PC-9 (cell line): ENCODE measurements around the gene CCDC71L. TPM values are rescaled to one million over a fixed set of nuclear protein-coding genes. Genes with fewer than 3 reads are reported as not detected.

ENCODE experiments used
- BruUV-seq: library from RNA; stranded (reverse); fragments of 400-500 nt; replicated peaks from 2 replicates; lab custom pipeline; 2021; lab: Mats Ljungman, UMichigan
- CTCF ChIA-PET: fragments of 300-600 bp; sonication (Branson Sonifier 250); formaldehyde crosslinking; loops from one replicate; lab custom pipeline; 2022; ENCODE audit warnings: antibody characterized with exemption; lab: Charles Lee
- POLR2A ChIA-PET: fragments of 300-600 bp; sonication (Branson Sonifier 250); formaldehyde crosslinking; loops from one replicate; lab custom pipeline; 2022; ENCODE audit warnings: antibody characterized with exemption; ENCODE audit not compliant: unreplicated experiment; lab: Charles Lee
- DNase-seq, 2 experiments: peaks; one replicate each; pipeline versions ENCODE4 v3.0.0 to v3.0.0-alpha.2; 2015 to 2022; ENCODE audit warnings: mixed read lengths in 1 of 2
- H2AFZ ChIP-seq: fragments of 200-600 bp; sonication (generic); 2 replicates; pipeline ENCODE4 v1.8.1; 2017; ENCODE audit warnings: antibody characterized with exemption
- H3F3A ChIP-seq: fragments of 200-600 bp; sonication (generic); 2 replicates; pipeline ENCODE4 v1.8.1; 2017; ENCODE audit warnings: antibody characterized with exemption, mild to moderate bottlenecking, low read depth; ENCODE audit not compliant: insufficient read depth
- H3K27ac ChIP-seq: fragments of 200-600 bp; sonication (generic); 2 replicates; pipeline ENCODE4 v1.6.1; 2016; ENCODE audit warnings: mixed run types
- H3K27me3 ChIP-seq: fragments of 200-600 bp; sonication (generic); 2 replicates; pipeline ENCODE4 v1.6.1; 2016; ENCODE audit warnings: low read depth, mixed run types; ENCODE audit not compliant: insufficient read depth
- H3K36me3 ChIP-seq: fragments of 200-600 bp; sonication (generic); 2 replicates; pipeline ENCODE4 v1.6.1; 2016; ENCODE audit warnings: low read depth, mixed run types
- H3K4me1 ChIP-seq: fragments of 200-600 bp; sonication (generic); replicated peaks from 2 replicates; pipeline ENCODE4 v1.6.1; 2016; ENCODE audit warnings: mixed run types; ENCODE audit not compliant: insufficient read depth
- H3K4me2 ChIP-seq: fragments of 200-600 bp; sonication (generic); 2 replicates; pipeline ENCODE4 v1.6.1; 2017; ENCODE audit warnings: mixed run types
- H3K4me3 ChIP-seq: fragments of 200-600 bp; sonication (generic); 2 replicates; pipeline ENCODE4 v1.6.1; 2016; ENCODE audit warnings: mixed run types
- H3K79me2 ChIP-seq: fragments of 200-600 bp; sonication (generic); 2 replicates; pipeline ENCODE4 v1.6.1; 2017; ENCODE audit warnings: low read depth, mixed run types
- H3K9me2 ChIP-seq: fragments of 200-600 bp; sonication (generic); 2 replicates; pipeline ENCODE4 v1.8.1; 2017; ENCODE audit warnings: mild to moderate bottlenecking; ENCODE audit not compliant: insufficient read depth
- H3K9me3 ChIP-seq: fragments of 200-600 bp; sonication (generic); 2 replicates; pipeline ENCODE4 v1.8.1; 2016; ENCODE audit warnings: low read depth; ENCODE audit not compliant: insufficient read depth
- H4K20me1 ChIP-seq: fragments of 200-600 bp; sonication (generic); 2 replicates; pipeline ENCODE4 v1.8.1; 2017; ENCODE audit not compliant: insufficient read depth
- EZH2 ChIP-seq: fragments of 200-600 bp; sonication (generic); IDR thresholded peaks from 2 replicates; pipeline ENCODE4 v1.8.0; 2017; ENCODE audit warnings: antibody characterized with exemption, low read depth
- intact Hi-C: fragments of 100-400 bp; cut with micrococcal nuclease; formaldehyde crosslinking; loops from one replicate; pipeline ENCODE4 v1.10.0; 2022; ENCODE audit not compliant: unreplicated experiment
- total RNA-seq: library from RNA; stranded (reverse); gene quantifications from 2 replicates; pipeline ENCODE4 v1.2.3, GENCODE V29; 2021
- TF ChIP-seq, protein P1 (sequence below): fragments of 200-600 bp; sonication (generic); conservative IDR thresholded peaks from 2 replicates; pipeline ENCODE4 v1.6.1; 2017; ENCODE audit warnings: mixed run types, antibody characterized with exemption, mild to moderate bottlenecking, moderate library complexity

CCDC71L gene
- total RNA-seq, 1 experiment from 2014 or later: 18.4 TPM

- H3F3A ChIP-seq: no peaks in the 10 kb centered on the region
- DNase-seq: no peak
- no peak overlapping the region for H3K4me2 ChIP-seq
- H3K27ac ChIP-seq: no peak overlapping the region
- no TSS peak for BruUV-seq
- no peaks in the 10 kb centered on the region for H3K79me2 ChIP-seq
- no peak overlapping the region for H3K4me3 ChIP-seq
- TF ChIP-seq, protein P1, sequence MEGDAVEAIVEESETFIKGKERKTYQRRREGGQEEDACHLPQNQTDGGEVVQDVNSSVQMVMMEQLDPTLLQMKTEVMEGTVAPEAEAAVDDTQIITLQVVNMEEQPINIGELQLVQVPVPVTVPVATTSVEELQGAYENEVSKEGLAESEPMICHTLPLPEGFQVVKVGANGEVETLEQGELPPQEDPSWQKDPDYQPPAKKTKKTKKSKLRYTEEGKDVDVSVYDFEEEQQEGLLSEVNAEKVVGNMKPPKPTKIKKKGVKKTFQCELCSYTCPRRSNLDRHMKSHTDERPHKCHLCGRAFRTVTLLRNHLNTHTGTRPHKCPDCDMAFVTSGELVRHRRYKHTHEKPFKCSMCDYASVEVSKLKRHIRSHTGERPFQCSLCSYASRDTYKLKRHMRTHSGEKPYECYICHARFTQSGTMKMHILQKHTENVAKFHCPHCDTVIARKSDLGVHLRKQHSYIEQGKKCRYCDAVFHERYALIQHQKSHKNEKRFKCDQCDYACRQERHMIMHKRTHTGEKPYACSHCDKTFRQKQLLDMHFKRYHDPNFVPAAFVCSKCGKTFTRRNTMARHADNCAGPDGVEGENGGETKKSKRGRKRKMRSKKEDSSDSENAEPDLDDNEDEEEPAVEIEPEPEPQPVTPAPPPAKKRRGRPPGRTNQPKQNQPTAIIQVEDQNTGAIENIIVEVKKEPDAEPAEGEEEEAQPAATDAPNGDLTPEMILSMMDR: no peak
- no peak for TF ChIP-seq EZH2
- no peak overlapping the region for H2AFZ ChIP-seq
- peaks cover 8% of the 10 kb centered on the region; the same call in 1 of the 2 replicates for H3K4me1 ChIP-seq
- POLR2A ChIA-PET: no interaction called here
- H3K27me3 ChIP-seq: no peaks in the 10 kb centered on the region
- CTCF ChIA-PET: no interaction called here
- H3K9me3 ChIP-seq: peaks cover 18% of the 10 kb centered on the region
- no peaks in the 10 kb centered on the region for H4K20me1 ChIP-seq
- H3K36me3 ChIP-seq: no peaks in the 10 kb centered on the region
- H3K9me2 ChIP-seq: no peaks in the 10 kb centered on the region
- intact Hi-C loops: no loop called here
Observed at GRCh38 chr7:106620034-106620433, 40.9 kb downstream of the CCDC71L start.

DNA sequence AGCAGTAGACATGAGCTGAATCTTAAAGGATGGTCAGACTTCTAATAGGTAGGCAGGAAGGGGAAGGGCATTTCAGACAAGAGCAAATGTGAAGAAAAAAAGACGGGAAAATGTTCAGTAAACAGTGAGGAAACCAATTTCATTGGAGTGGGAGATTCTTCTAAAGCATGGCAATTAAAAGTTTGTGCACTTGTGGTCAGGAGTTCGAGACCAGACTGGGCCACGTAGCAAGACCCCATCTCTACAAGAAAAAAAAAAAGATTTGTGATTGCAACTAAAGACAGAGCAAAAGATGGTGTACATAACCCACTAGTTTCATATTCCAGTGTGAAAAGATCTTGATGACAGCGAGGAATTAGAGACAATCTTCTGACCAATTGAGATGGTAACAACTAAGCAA is 41.7 kb downstream of the CCDC71L start:
- no TSS peak for BruUV-seq
- Histone ChIP-seq H3K27me3 (no peaks in the 10 kb centered on the region), H3K9me2 (no peaks in the 10 kb centered on the region), H4K20me1 (no peaks in the 10 kb centered on the region), H3F3A (no peaks in the 10 kb centered on the region), H3K27ac (no peak overlapping the region), H3K4me3 (no peak overlapping the region), H3K9me3 (peaks cover 15% of the 10 kb centered on the region; the same call in 1 of the 2 replicates), H3K79me2 (no peaks in the 10 kb centered on the region), H2AFZ (no peak overlapping the region), H3K4me2 (no peak overlapping the region), H3K4me1 (peaks cover 8% of the 10 kb centered on the region; the same call in 1 of the 2 replicates), H3K36me3 (no peaks in the 10 kb centered on the region)
- DNase-seq: no peak
- ChIA-PET POLR2A (no interaction called here), CTCF (no interaction called here)
- TF ChIP-seq, protein P1: no peak
- no peak for TF ChIP-seq EZH2
- intact Hi-C loops: no loop called here

DNA sequence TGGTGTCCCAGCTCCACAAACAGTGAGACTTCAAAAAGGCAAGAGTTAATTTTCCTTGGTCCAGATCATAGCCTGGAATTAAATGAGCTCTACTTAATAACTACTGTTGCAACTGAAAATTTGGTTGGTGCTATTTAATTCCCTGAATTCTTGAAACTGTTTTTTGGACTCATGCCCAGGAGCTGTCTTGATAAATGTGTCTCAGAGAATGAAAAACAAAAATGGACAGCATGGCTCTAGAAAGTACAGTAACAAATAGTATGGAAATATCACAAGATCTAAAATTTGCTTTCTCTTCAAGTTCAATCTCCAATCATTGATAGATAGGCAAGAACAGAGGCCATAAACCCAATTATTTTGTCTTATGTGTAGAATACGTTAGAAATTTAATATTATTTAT is 42.5 kb downstream of the CCDC71L start:
- H3K9me2 ChIP-seq: no peaks in the 10 kb centered on the region
- no peak overlapping the region for H3K4me3 ChIP-seq
- DNase-seq: no peak
- no peaks in the 10 kb centered on the region for H3K27me3 ChIP-seq
- H3K4me1 ChIP-seq: peaks cover 2% of the 10 kb centered on the region; the same call in 1 of the 2 replicates
- no peaks in the 10 kb centered on the region for H3F3A ChIP-seq
- intact Hi-C loops: no loop called here
- no peaks in the 10 kb centered on the region for H3K79me2 ChIP-seq
- peaks cover 15% of the 10 kb centered on the region; the same call in 1 of the 2 replicates for H3K9me3 ChIP-seq
- no peak overlapping the region for H3K4me2 ChIP-seq
- no peak overlapping the region for H2AFZ ChIP-seq
- CTCF ChIA-PET: interaction anchor here (0.7 kb wide), 1 partner anchor 154 kb away, joined by 3 read pairs; no protein-coding TSS in a partner anchor
- H4K20me1 ChIP-seq: no peaks in the 10 kb centered on the region
- TF ChIP-seq EZH2: no peak
- TF ChIP-seq, protein P1: no peak
- no TSS peak for BruUV-seq
- POLR2A ChIA-PET: no interaction called here
- no peaks in the 10 kb centered on the region for H3K36me3 ChIP-seq
- no peak overlapping the region for H3K27ac ChIP-seq
